HEK293T (cell line): ENCODE measurements around the gene PDHA1.

Experiments
- CTBP1 ChIP-seq: fragments of 450-650 bp; IDR thresholded peaks from 2 replicates; pipeline ENCODE4 v1.6.1; 2016; ENCODE audit warnings: borderline replicate concordance
- ELF4 ChIP-seq: fragments of 450-650 bp; IDR thresholded peaks from 2 replicates; pipeline ENCODE4 v1.6.1; 2017; ENCODE audit warnings: antibody characterized with exemption
- FOXA1 ChIP-seq: fragments of 450-650 bp; IDR thresholded peaks from 2 replicates; pipeline ENCODE4 v1.6.1; 2016; ENCODE audit warnings: mild to moderate bottlenecking
- FOXK2 ChIP-seq: fragments of 450-650 bp; IDR thresholded peaks from 2 replicates; pipeline ENCODE4 v1.6.1; 2016; ENCODE audit warnings: mild to moderate bottlenecking
- FOXM1 ChIP-seq: fragments of 450-650 bp; IDR thresholded peaks from 2 replicates; pipeline ENCODE4 v1.6.1; 2017; ENCODE audit warnings: mild to moderate bottlenecking, borderline replicate concordance
- HDGF ChIP-seq: fragments of 450-650 bp; IDR thresholded peaks from 2 replicates; pipeline ENCODE4 v1.6.1; 2017; ENCODE audit warnings: antibody characterized with exemption, borderline replicate concordance
- L3MBTL2 ChIP-seq: fragments of 450-650 bp; conservative IDR thresholded peaks from 2 replicates; pipeline ENCODE4 v1.6.1; 2016; ENCODE audit warnings: mild to moderate bottlenecking
- NFRKB ChIP-seq: fragments of 450-650 bp; IDR thresholded peaks from 2 replicates; pipeline ENCODE4 v1.6.1; 2016; ENCODE audit warnings: mild to moderate bottlenecking, moderate library complexity
- SP1 ChIP-seq: fragments of 450-650 bp; IDR thresholded peaks from 2 replicates; pipeline ENCODE4 v1.6.1; 2017
- SUZ12 ChIP-seq: fragments of 450-650 bp; IDR thresholded peaks from 2 replicates; pipeline ENCODE4 v1.6.1; 2016; ENCODE audit warnings: mild to moderate bottlenecking
- TARDBP ChIP-seq: fragments of 450-650 bp; IDR thresholded peaks from 2 replicates; pipeline ENCODE4 v1.6.1; 2016

- TF ChIP-seq NFRKB (no peak), SP1 (no peak), SUZ12 (no peak), FOXK2 (no peak), TARDBP (no peak), L3MBTL2 (no peak), FOXM1 (no peak), CTBP1 (no peak), ELF4 (no peak), FOXA1 (no peak), HDGF (no peak)
These were observed 45.0 kb downstream of the PDHA1 start for GRCh38 chrX:19388741-19389140.
